ENCODE measurements around the gene CHRNB1. TPM values are rescaled to one million over a fixed set of nuclear protein-coding genes. Genes with fewer than 3 reads are reported as not detected.

CHRNB1 gene
- total RNA-seq, 1 experiment from 2014 or later, result 1.7 TPM

DNA sequence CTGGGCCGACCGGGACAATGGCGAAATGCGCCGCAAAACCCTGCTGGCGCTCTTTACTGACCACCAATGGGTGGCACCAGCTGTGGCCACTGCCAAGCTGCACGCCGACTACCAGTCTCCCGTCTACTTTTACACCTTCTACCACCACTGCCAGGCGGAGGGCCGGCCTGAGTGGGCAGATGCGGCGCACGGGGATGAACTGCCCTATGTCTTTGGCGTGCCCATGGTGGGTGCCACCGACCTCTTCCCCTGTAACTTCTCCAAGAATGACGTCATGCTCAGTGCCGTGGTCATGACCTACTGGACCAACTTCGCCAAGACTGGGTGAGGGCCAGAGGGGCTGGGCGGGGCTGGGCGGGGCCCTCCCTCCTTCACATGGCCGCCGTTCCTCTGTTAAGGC, 29.1 kb upstream of the CHRNB1 start:
- Mint-ChIP-seq H3K27me3 (ENCODE audit: insufficient read depth, unreplicated experiment) (no peaks in the 10 kb centered on the region), H3K36me3 (ENCODE audit: insufficient read depth, unreplicated experiment) (no peaks in the 10 kb centered on the region), H3K27ac (ENCODE audit: unreplicated experiment) (peak overlapping the region; percentile 73), H3K4me3 (ENCODE audit: unreplicated experiment) (no peak overlapping the region), H3K9me3 (ENCODE audit: unreplicated experiment) (no peaks in the 10 kb centered on the region), H3K4me1 (ENCODE audit: low read depth, unreplicated experiment) (no peaks in the 10 kb centered on the region)
- ChIA-PET CTCF (no interaction called here), POLR2A (no interaction called here)
- BruUV-seq (replicated peaks), result no TSS peak
- TF ChIP-seq, protein P1, sequence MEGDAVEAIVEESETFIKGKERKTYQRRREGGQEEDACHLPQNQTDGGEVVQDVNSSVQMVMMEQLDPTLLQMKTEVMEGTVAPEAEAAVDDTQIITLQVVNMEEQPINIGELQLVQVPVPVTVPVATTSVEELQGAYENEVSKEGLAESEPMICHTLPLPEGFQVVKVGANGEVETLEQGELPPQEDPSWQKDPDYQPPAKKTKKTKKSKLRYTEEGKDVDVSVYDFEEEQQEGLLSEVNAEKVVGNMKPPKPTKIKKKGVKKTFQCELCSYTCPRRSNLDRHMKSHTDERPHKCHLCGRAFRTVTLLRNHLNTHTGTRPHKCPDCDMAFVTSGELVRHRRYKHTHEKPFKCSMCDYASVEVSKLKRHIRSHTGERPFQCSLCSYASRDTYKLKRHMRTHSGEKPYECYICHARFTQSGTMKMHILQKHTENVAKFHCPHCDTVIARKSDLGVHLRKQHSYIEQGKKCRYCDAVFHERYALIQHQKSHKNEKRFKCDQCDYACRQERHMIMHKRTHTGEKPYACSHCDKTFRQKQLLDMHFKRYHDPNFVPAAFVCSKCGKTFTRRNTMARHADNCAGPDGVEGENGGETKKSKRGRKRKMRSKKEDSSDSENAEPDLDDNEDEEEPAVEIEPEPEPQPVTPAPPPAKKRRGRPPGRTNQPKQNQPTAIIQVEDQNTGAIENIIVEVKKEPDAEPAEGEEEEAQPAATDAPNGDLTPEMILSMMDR (IDR thresholded peaks at IDR 0.05; ENCODE audit: insufficient read depth in 1 of 2, low read depth in 1 of 2, low read length in 1 of 2, severe bottlenecking in 1 of 2, unreplicated experiment in 1 of 2), result no peak
- H3K4me1 ChIP-seq, result no peaks in the 10 kb centered on the region
- H3K36me3 ChIP-seq (ENCODE audit: control insufficient read depth, insufficient read depth, low read length), result no peaks in the 10 kb centered on the region
- no peaks in the 10 kb centered on the region for H3K9me3 ChIP-seq
- H3K4me3 ChIP-seq (ENCODE audit: low read depth, low read length), result no peak overlapping the region
- no peaks in the 10 kb centered on the region for H3K27me3 ChIP-seq (replicated peaks; ENCODE audit: control insufficient read depth, insufficient read depth, low read length)
- no peak for DNase-seq
- intact Hi-C loops (cut with micrococcal nuclease; ENCODE audit: unreplicated experiment), result no loop called here

DNA sequence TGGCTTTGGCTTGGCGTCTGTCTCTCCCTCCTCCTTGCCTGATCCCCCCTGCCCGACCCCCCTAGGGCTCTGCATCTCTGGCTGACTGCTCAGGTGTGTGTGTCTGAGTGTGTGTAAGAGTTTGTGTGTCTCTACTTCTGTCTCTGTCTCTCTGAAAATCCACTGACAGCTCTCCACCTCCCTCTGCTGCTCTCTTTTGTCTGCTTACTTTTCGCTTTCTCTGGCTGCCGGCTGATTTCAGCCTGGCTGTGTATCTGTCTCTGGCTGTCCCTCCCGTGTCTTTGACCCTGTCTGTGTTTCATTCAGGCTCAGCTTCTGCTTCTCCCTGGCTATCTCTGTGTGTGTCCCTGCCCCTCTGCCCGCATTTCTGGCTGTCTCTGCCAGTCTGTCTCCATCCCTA, 28.5 kb upstream of the CHRNB1 start:
- Mint-ChIP-seq H3K4me3 (ENCODE audit: unreplicated experiment) (no peak overlapping the region), H3K36me3 (ENCODE audit: insufficient read depth, unreplicated experiment) (no peaks in the 10 kb centered on the region), H3K27me3 (ENCODE audit: insufficient read depth, unreplicated experiment) (no peaks in the 10 kb centered on the region), H3K9me3 (ENCODE audit: unreplicated experiment) (no peaks in the 10 kb centered on the region), H3K4me1 (ENCODE audit: low read depth, unreplicated experiment) (no peaks in the 10 kb centered on the region), H3K27ac (ENCODE audit: unreplicated experiment) (peak overlapping the region; percentile 73)
- no peaks in the 10 kb centered on the region for H3K9me3 ChIP-seq
- H3K4me1 ChIP-seq, result no peaks in the 10 kb centered on the region
- CTCF ChIA-PET, result no interaction called here
- H3K27me3 ChIP-seq (replicated peaks; ENCODE audit: control insufficient read depth, insufficient read depth, low read length), result no peaks in the 10 kb centered on the region
- intact Hi-C loops (cut with micrococcal nuclease; ENCODE audit: unreplicated experiment), result no loop called here
- BruUV-seq (replicated peaks), result no TSS peak
- POLR2A ChIA-PET, result no interaction called here
- no peaks in the 10 kb centered on the region for H3K36me3 ChIP-seq (ENCODE audit: control insufficient read depth, insufficient read depth, low read length)
- no peak overlapping the region for H3K4me3 ChIP-seq (ENCODE audit: low read depth, low read length)
- TF ChIP-seq, protein P1 (IDR thresholded peaks at IDR 0.05; ENCODE audit: insufficient read depth in 1 of 2, low read depth in 1 of 2, low read length in 1 of 2, severe bottlenecking in 1 of 2, unreplicated experiment in 1 of 2), result peak in 1 of 2 experiments; percentile 4
- DNase-seq, result no peak

DNA sequence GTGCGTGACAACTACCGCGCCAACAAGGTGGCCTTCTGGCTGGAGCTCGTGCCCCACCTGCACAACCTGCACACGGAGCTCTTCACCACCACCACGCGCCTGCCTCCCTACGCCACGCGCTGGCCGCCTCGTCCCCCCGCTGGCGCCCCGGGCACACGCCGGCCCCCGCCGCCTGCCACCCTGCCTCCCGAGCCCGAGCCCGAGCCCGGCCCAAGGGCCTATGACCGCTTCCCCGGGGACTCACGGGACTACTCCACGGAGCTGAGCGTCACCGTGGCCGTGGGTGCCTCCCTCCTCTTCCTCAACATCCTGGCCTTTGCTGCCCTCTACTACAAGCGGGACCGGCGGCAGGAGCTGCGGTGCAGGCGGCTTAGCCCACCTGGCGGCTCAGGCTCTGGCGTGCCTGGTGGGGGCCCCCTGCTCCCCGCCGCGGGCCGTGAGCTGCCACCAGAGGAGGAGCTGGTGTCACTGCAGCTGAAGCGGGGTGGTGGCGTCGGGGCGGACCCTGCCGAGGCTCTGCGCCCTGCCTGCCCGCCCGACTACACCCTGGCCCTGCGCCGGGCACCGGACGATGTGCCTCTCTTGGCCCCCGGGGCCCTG, 27.7 kb upstream of the CHRNB1 start:
- no peak overlapping the region for H3K27ac Mint-ChIP-seq (ENCODE audit: unreplicated experiment)
- TF ChIP-seq, protein P1 (IDR thresholded peaks at IDR 0.05; ENCODE audit: insufficient read depth in 1 of 2, low read depth in 1 of 2, low read length in 1 of 2, severe bottlenecking in 1 of 2, unreplicated experiment in 1 of 2), result no peak
- no peaks in the 10 kb centered on the region for H3K9me3 ChIP-seq
- no peaks in the 10 kb centered on the region for H3K27me3 Mint-ChIP-seq (ENCODE audit: insufficient read depth, unreplicated experiment)
- ChIA-PET POLR2A (no interaction called here), CTCF (no interaction called here)
- H3K4me3 ChIP-seq (ENCODE audit: low read depth, low read length), result no peak overlapping the region
- no peak overlapping the region for H3K4me3 Mint-ChIP-seq (ENCODE audit: unreplicated experiment)
- no peak for DNase-seq
- H3K27me3 ChIP-seq (replicated peaks; ENCODE audit: control insufficient read depth, insufficient read depth, low read length), result no peaks in the 10 kb centered on the region
- intact Hi-C loops (cut with micrococcal nuclease; ENCODE audit: unreplicated experiment), result no loop called here
- no TSS peak for BruUV-seq (replicated peaks)
- H3K36me3 Mint-ChIP-seq (ENCODE audit: insufficient read depth, unreplicated experiment), result no peaks in the 10 kb centered on the region
- H3K4me1 Mint-ChIP-seq (ENCODE audit: low read depth, unreplicated experiment), result no peaks in the 10 kb centered on the region
- H3K36me3 ChIP-seq (ENCODE audit: control insufficient read depth, insufficient read depth, low read length), result no peaks in the 10 kb centered on the region
- H3K4me1 ChIP-seq, result no peaks in the 10 kb centered on the region
- no peaks in the 10 kb centered on the region for H3K9me3 Mint-ChIP-seq (ENCODE audit: unreplicated experiment)

All from Caco-2 (cell line).